B cell (primary cell): Measurements from ENCODE around the gene STXBP6. TPM values are rescaled to one million over a fixed set of nuclear protein-coding genes. Genes with fewer than 3 reads are reported as not detected.

Source experiments
- ATAC-seq: fragments of 200-7000 bp; cut with Tn5 transposase; one replicate; pipeline ENCODE4 v1.10.0; 2021; ENCODE audit warnings: low read depth, mild to moderate bottlenecking, moderate number of reproducible peaks, moderate library complexity
- CTCF ChIA-PET: fragments of 350-600 bp; sonication (Branson Sonifier 250); formaldehyde crosslinking; loops from one replicate; lab custom pipeline; 2021; ENCODE audit warnings: antibody characterized with exemption, inconsistent platforms; lab: Charles Lee
- POLR2A ChIA-PET: fragments of 350-600 bp; sonication (Branson Sonifier 250); formaldehyde crosslinking; loops from one replicate; lab custom pipeline; 2021; ENCODE audit warnings: antibody characterized with exemption; lab: Charles Lee
- DNase-seq: peaks from one replicate; pipeline ENCODE4 v3.0.0; 2013
- H2AFZ ChIP-seq: 2 replicates; pipeline ENCODE4 v1.6.1; 2012; ENCODE audit warnings: mild to moderate bottlenecking, low read depth, low read length; ENCODE audit not compliant: insufficient read depth, poor library complexity, severe bottlenecking
- H3K27ac ChIP-seq, 2 donors: 1 replicate in 1 of 2; 2 replicates in 1 of 2; pipeline ENCODE4 v1.5.1; 2012 to 2013; ENCODE audit warnings: low read length in 2 of 2, mild to moderate bottlenecking in 2 of 2, moderate library complexity in 1 of 2
- H3K27me3 ChIP-seq, 4 experiments: fragments of 200-600 bp in 1 of 4; sonication (generic) in 1 of 4; replicated peaks in 1 of 4; 1 replicate in 2 of 4; 2 replicates in 2 of 4; pipeline versions ENCODE4 v1.6.1 to v1.7.0; 2013 to 2016; ENCODE audit warnings: low read length in 3 of 4, mild to moderate bottlenecking in 2 of 4, mixed read lengths in 1 of 4, moderate library complexity in 1 of 4; ENCODE audit not compliant: insufficient read depth in 4 of 4, control insufficient read depth in 3 of 4; ENCODE audit errors: control extremely low read depth in 1 of 4
- H3K36me3 ChIP-seq, 2 experiments: replicated peaks in 1 of 2; 1 replicate in 1 of 2; 2 replicates in 1 of 2; pipeline versions ENCODE4 v1.6.1 to v1.7.1; 2013; ENCODE audit warnings: low read length in 1 of 2; ENCODE audit not compliant: insufficient read depth in 2 of 2, control insufficient read depth in 1 of 2; ENCODE audit errors: control extremely low read depth in 1 of 2, extremely low read depth in 1 of 2
- H3K4me1 ChIP-seq, 2 donors: fragments of 200-600 bp in 1 of 2; sonication (generic) in 1 of 2; 1 replicate in 1 of 2; 2 replicates in 1 of 2; pipeline versions ENCODE4 v1.5.1 to v1.6.1; 2013 to 2017; ENCODE audit warnings: low read length in 2 of 2; ENCODE audit not compliant: control insufficient read depth in 2 of 2, insufficient read depth in 2 of 2
- H3K4me2 ChIP-seq: replicated peaks from 2 replicates; pipeline ENCODE3; 2012; ENCODE audit warnings: mild to moderate bottlenecking, low read depth, low read length; ENCODE audit not compliant: poor library complexity, severe bottlenecking
- H3K4me3 ChIP-seq, 5 experiments: fragments of 200-600 bp in 1 of 5; sonication (generic) in 1 of 5; 1 replicate in 3 of 5; 2 replicates in 2 of 5; pipeline versions ENCODE4 v1.5.1 to v1.7.0; 2011 to 2016; ENCODE audit warnings: low read length in 4 of 5, mild to moderate bottlenecking in 4 of 5, low read depth in 2 of 5, control low read depth in 1 of 5, moderate library complexity in 1 of 5; ENCODE audit not compliant: insufficient read depth in 1 of 5; ENCODE audit errors: control extremely low read depth in 1 of 5, extremely low read depth in 1 of 5
- H3K79me2 ChIP-seq: fragments of 200-600 bp; sonication (generic); one replicate; pipeline ENCODE4 v1.6.0; 2016; ENCODE audit warnings: low read length; ENCODE audit not compliant: control insufficient read depth, insufficient read depth
- H3K9ac ChIP-seq: fragments of 200-600 bp; sonication (generic); 2 replicates; pipeline ENCODE4 v1.6.1; 2017; ENCODE audit warnings: mild to moderate bottlenecking, low read length, moderate library complexity
- H3K9me3 ChIP-seq, 3 donors: one replicate each; pipeline versions ENCODE4 v1.6.1 to v1.7.1; 2013; ENCODE audit warnings: low read length in 2 of 3; ENCODE audit not compliant: control insufficient read depth in 2 of 3, insufficient read depth in 1 of 3; ENCODE audit errors: control extremely low read depth in 1 of 3
- H4K20me1 ChIP-seq: 2 replicates; pipeline ENCODE4 v1.6.0; 2012; ENCODE audit warnings: mild to moderate bottlenecking, low read length; ENCODE audit not compliant: insufficient read depth, control insufficient read depth, poor library complexity, severe bottlenecking
- H3K27ac Mint-ChIP-seq: one replicate; pipeline ENCODE4 v1.8.0; 2021; ENCODE audit warnings: mixed read lengths
- H3K27me3 Mint-ChIP-seq: one replicate; pipeline ENCODE4 v1.8.0; 2021; ENCODE audit warnings: mixed read lengths
- H3K4me1 Mint-ChIP-seq: one replicate; pipeline ENCODE4 v1.8.0; 2021; ENCODE audit warnings: mixed read lengths
- H3K4me3 Mint-ChIP-seq: one replicate; pipeline ENCODE4 v1.8.0; 2021; ENCODE audit warnings: mixed read lengths
- H3K9me3 Mint-ChIP-seq: one replicate; pipeline ENCODE4 v1.8.0; 2022; ENCODE audit warnings: mixed read lengths; ENCODE audit not compliant: insufficient read depth
- EZH2 ChIP-seq: IDR thresholded peaks from 2 replicates; pipeline ENCODE4 v1.6.1; 2012; ENCODE audit warnings: borderline replicate concordance, low read depth, mild to moderate bottlenecking, moderate library complexity, low read length; ENCODE audit not compliant: insufficient read depth, poor library complexity, severe bottlenecking
- whole genome bisulfite sequencing: methylation state at CpG from one replicate; pipeline ENCODE4 v1.1.5; 2013; ENCODE audit warnings: missing lambda C conversion rate; ENCODE audit not compliant: insufficient coverage; 5-methylcytosine and 5-hydroxymethylcytosine counted together
- intact Hi-C: fragments of 100-400 bp; cut with micrococcal nuclease; formaldehyde crosslinking; loops from one replicate; pipeline ENCODE4 v1.10.0; 2022
- polyA plus RNA-seq: library from polyadenylated mRNA; depleted of rRNA; stranded (reverse); fragments of >200 nt; gene quantifications from 2 replicates; pipeline ENCODE4 v1.2.3, GENCODE V29; 2012
- total RNA-seq, 2 donors: library from RNA; stranded (reverse); fragments of 120-200 nt in 1 of 2; gene quantifications; 1 replicate in 1 of 2; 2 replicates in 1 of 2; pipeline versions ENCODE4 v1.2.3 to v1.2.4, GENCODE V29; 2013 to 2022
- TF ChIP-seq, protein P1 (sequence below): fragments of 200-600 bp; IDR thresholded peaks from one replicate; pipeline ENCODE4 v1.8.0; 2022; ENCODE audit warnings: antibody characterized with exemption, mild to moderate bottlenecking

Gene STXBP6
- total and polyA plus RNA-seq, 2 donors (not counting 1 experiment from before 2014, with no cell fraction given), result 0.01 TPM; not detected in 1

GRCh38 chr14:24815543-24815942, 234.4 kb downstream of the STXBP6 start:
- TF ChIP-seq, protein P1, sequence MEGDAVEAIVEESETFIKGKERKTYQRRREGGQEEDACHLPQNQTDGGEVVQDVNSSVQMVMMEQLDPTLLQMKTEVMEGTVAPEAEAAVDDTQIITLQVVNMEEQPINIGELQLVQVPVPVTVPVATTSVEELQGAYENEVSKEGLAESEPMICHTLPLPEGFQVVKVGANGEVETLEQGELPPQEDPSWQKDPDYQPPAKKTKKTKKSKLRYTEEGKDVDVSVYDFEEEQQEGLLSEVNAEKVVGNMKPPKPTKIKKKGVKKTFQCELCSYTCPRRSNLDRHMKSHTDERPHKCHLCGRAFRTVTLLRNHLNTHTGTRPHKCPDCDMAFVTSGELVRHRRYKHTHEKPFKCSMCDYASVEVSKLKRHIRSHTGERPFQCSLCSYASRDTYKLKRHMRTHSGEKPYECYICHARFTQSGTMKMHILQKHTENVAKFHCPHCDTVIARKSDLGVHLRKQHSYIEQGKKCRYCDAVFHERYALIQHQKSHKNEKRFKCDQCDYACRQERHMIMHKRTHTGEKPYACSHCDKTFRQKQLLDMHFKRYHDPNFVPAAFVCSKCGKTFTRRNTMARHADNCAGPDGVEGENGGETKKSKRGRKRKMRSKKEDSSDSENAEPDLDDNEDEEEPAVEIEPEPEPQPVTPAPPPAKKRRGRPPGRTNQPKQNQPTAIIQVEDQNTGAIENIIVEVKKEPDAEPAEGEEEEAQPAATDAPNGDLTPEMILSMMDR, result no peak
- TF ChIP-seq EZH2, result no peak
- DNase-seq, result no peak
- H3K27ac Mint-ChIP-seq, result no peak overlapping the region
- H3K4me1 Mint-ChIP-seq, result no peaks in the 10 kb centered on the region
- POLR2A ChIA-PET, result no interaction called here
- Histone ChIP-seq H3K4me1 (no peaks in the 10 kb centered on the region), H3K36me3 (no peaks in the 10 kb centered on the region), H4K20me1 (no peaks in the 10 kb centered on the region), H3K9ac (no peak overlapping the region), H3K4me3 (no peak overlapping the region), H3K79me2 (no peaks in the 10 kb centered on the region), H3K27ac (no peak overlapping the region), H2AFZ (no peak overlapping the region), H3K9me3 (no peaks in the 10 kb centered on the region), H3K4me2 (no peak overlapping the region), H3K27me3 (peaks cover 0 to 4% (median 0%) of the 10 kb centered on the region in 4 experiments)
- CTCF ChIA-PET, result interaction anchor here (0.8 kb wide), 1 partner anchor 9 kb away, joined by 3 read pairs; no protein-coding TSS in a partner anchor
- no peak for ATAC-seq
- 92% methylated on average over 7 of the region's 9 CpGs for WGBS
- H3K27me3 Mint-ChIP-seq, result peaks cover 13% of the 10 kb centered on the region
- no peak overlapping the region for H3K4me3 Mint-ChIP-seq
- intact Hi-C loops, result no loop called here
- H3K9me3 Mint-ChIP-seq, result no peaks in the 10 kb centered on the region

DNA sequence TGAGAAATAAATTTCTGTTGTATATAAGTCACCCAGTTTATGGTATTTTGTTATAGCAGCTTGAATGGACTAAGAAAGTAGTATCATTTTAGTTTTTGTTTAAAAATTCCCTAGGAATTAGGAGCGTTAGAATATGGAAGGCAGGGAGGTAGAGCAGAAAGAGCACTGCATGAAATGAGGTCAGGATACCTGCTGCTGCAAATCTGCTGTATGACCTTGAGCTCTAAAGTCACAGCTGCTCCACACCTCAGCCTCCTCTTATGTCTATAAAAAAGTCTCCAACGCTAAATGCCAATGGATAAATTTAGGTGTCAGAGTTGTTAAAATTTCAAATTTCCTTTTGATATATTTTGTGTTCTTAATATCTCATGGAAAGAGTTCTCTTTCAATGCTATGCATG, 235.0 kb downstream of the STXBP6 start:
- ATAC-seq (no peak), DNase-seq (no peak)
- H3K4me3 Mint-ChIP-seq, result no peak overlapping the region
- WGBS, result 90% methylated on average over 1 of the region's 2 CpGs
- no peak for TF ChIP-seq EZH2
- TF ChIP-seq, protein P1, result no peak
- ChIA-PET CTCF (no interaction called here), POLR2A (no interaction called here)
- Histone ChIP-seq H3K4me3 (no peak overlapping the region), H3K9me3 (no peaks in the 10 kb centered on the region), H3K9ac (no peak overlapping the region), H4K20me1 (no peaks in the 10 kb centered on the region), H3K36me3 (no peaks in the 10 kb centered on the region), H3K27me3 (peaks cover 0 to 6% (median 0%) of the 10 kb centered on the region in 4 experiments), H2AFZ (no peak overlapping the region), H3K4me1 (no peaks in the 10 kb centered on the region), H3K27ac (no peak overlapping the region), H3K79me2 (no peaks in the 10 kb centered on the region), H3K4me2 (no peak overlapping the region)
- H3K4me1 Mint-ChIP-seq, result no peaks in the 10 kb centered on the region
- H3K9me3 Mint-ChIP-seq, result no peaks in the 10 kb centered on the region
- no peak overlapping the region for H3K27ac Mint-ChIP-seq
- H3K27me3 Mint-ChIP-seq, result peaks cover 10% of the 10 kb centered on the region
- intact Hi-C loops, result no loop called here
